HepG2 (cell line): Measurements from ENCODE around the gene RPS6KA2.

ENCODE experiments used
- CHCHD3 ChIP-seq: sonication (generic); formaldehyde crosslinking; IDR thresholded peaks from 2 replicates; pipeline ENCODE4 v1.8.0; 2022; ENCODE audit warnings: mild to moderate bottlenecking, missing genetic modification reagents, moderate library complexity
- DNMT3B ChIP-seq: conservative IDR thresholded peaks from 2 replicates; pipeline ENCODE4 v1.6.1; 2016; ENCODE audit warnings: missing biosample characterization, control low read depth
- PBX3 ChIP-seq: sonication (generic); formaldehyde crosslinking; IDR thresholded peaks from 2 replicates; pipeline ENCODE4 v1.8.1; 2023; ENCODE audit warnings: missing genetic modification reagents, inconsistent platforms, borderline replicate concordance
- RXRA ChIP-seq: sonication (generic); formaldehyde crosslinking; IDR thresholded peaks from 2 replicates; pipeline ENCODE4 v1.5.1; 2020; ENCODE audit warnings: missing genetic modification reagents
- SRF ChIP-seq: IDR thresholded peaks from 2 replicates; pipeline ENCODE4 v1.6.1; 2011; ENCODE audit warnings: mild to moderate bottlenecking, low read depth, low read length, moderate library complexity
- XRCC5 ChIP-seq: fragments of 200-400 bp; formaldehyde crosslinking; optimal IDR thresholded peaks from 2 replicates; pipeline ENCODE3; 2017; ENCODE audit warnings: mild to moderate bottlenecking, low read length
- ZFX ChIP-seq: sonication (generic); formaldehyde crosslinking; IDR thresholded peaks from 2 replicates; pipeline ENCODE4 v1.4.0; 2020; ENCODE audit warnings: mild to moderate bottlenecking, low read depth, missing genetic modification reagents, moderate library complexity
- ZKSCAN1 ChIP-seq: fragments of 150-350 bp; IDR thresholded peaks from 2 replicates; pipeline ENCODE4 v1.6.1; 2014; ENCODE audit warnings: low read length
- ZNF274 ChIP-seq: sonication (generic); formaldehyde crosslinking; IDR thresholded peaks from 2 replicates; pipeline ENCODE4 v1.5.1; 2020; ENCODE audit warnings: mild to moderate bottlenecking, missing genetic modification reagents
- ZNF292 ChIP-seq: sonication (generic); formaldehyde crosslinking; IDR thresholded peaks from 2 replicates; pipeline ENCODE4 v1.8.1; 2022; ENCODE audit warnings: mild to moderate bottlenecking, low read depth, missing genetic modification reagents, borderline replicate concordance
- ZNF670 ChIP-seq: sonication (generic); formaldehyde crosslinking; IDR thresholded peaks from 2 replicates; pipeline ENCODE4 v1.8.0; 2022; ENCODE audit warnings: mild to moderate bottlenecking, missing genetic modification reagents, borderline replicate concordance

- no peak for TF ChIP-seq ZKSCAN1
- no peak for TF ChIP-seq ZFX (CRISPR knock-in tag)
- TF ChIP-seq XRCC5 = no peak
- TF ChIP-seq DNMT3B (CRISPR knock-in tag) = no peak
- no peak for TF ChIP-seq RXRA
- TF ChIP-seq ZNF292 (CRISPR knock-in tag) = no peak
- TF ChIP-seq SRF = no peak
- no peak for TF ChIP-seq CHCHD3 (CRISPR knock-in tag)
- no peak for TF ChIP-seq ZNF274 (CRISPR knock-in tag)
- TF ChIP-seq PBX3 = no peak
- TF ChIP-seq ZNF670 = no peak
Measured at GRCh38 chr6:166654573-166654972, 27.5 kb upstream of the RPS6KA2 start.
